Measurements from ENCODE around the gene HTD2.
A peak's percentile ranks its signal among the peaks of the same experiment; 100 is the strongest.

- peak; percentile 48 to 80 (median 72) for TF ChIP-seq CTCF (IDR thresholded peaks at IDR 0.05)
- no peak for TF ChIP-seq POLR2A (IDR thresholded peaks at IDR 0.05)
Observed at GRCh38 chr3:58299839-58300516, 6.3 kb upstream of the HTD2 start.
